Stimulated activated CD4-positive, alpha-beta T cell treated with anti-CD3 and anti-CD28 coated beads, TNF-alpha, amount 100 ng/mL, for 48 hours (primary cell): ENCODE measurements around the gene PTPN2.
"Not testable (repeated sequence)": the region's sequence is repeated elsewhere in the genome, so short reads cannot be mapped to it uniquely, and the experiment has no call there.

Source experiments
- DNase-seq, 3 donors: peaks; one replicate each; pipeline ENCODE4 v3.0.0-alpha.2; 2020; ENCODE audit warnings: low read depth in 3 of 3

The PTPN2 gene

DNA sequence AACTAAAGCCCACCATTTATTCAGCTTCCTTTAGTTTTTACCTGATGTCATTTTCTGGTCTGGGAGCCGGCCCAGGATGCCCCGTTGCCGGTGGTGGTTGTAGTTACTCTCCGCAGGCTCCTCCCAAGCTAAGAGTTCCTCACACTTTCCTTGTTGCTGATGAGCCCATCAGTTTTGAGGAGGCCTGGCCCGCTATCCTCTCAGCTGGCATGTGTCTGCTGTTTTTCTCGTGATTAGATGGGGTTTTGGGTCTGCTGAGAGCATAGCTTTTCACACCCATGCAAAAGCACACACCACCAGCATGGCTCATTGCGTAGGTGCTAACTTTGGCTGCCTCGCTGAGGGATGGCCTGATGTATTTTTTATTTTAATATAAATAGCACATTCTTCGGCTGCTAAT is 109.1 kb downstream of the PTPN2 start:
- no peak for DNase-seq

- no peak for DNase-seq
Measured at GRCh38 chr18:12773369-12773768, 110.7 kb downstream of the PTPN2 start.

DNA sequence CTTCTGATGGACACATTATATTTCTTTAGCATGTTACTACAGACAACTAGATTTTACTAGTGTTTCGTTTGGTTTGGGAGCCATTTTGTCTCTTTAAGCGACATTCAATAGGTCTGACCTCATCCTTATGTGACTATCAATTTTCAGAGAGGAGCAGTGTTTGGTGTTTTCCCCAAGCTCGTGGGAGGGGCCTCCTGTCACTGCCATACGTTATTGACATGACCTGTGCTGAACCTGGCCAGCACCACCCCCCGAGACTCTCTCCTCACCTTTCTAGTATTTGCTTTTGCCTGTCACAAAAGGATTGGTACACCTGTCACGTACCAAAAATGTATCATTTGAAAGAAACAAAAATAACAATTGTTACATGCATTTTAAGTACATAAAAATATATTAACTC is 111.9 kb downstream of the PTPN2 start:
- DNase-seq, result no peak

GRCh38 chr18:12770469-12771219 is 113.4 kb downstream of the PTPN2 start:
- DNase-seq, result no peak

DNA sequence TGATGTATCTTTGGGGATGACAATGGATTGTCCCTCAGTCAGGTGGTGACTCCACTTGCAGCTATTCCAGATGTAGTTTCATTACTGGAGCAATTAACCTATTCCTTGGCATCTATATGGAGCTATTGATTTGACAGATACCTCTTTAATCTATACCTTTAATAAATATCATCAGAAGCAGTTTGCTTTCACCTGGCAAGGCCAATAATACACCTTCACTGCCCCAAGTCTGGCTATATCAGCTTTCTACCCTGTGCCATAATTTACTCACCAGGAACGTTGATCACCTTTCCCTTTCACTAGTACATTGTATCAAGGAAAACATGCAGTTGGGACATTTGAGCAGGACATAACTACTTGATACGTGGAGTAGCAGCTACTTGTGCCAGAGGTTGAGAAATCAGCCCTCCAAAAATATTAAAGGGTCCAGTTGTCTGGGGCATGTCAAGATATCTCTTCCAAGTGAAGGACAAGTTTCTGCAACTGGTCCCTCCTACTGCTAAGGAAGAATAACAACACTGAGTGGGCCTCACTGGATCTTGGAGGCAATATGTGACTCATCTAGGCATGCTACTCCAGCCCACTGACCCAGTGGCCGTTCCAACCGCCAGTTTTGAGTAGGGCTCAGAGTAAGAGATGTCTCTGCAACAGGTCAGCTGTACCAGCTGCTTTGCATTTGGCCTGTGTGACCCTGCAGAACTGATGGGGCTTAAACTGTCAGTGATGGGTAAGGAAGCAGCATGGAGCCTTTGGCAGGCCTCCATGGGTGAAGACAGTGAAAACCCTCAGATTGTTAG is 114.2 kb downstream of the PTPN2 start:
- no peak for DNase-seq

DNA sequence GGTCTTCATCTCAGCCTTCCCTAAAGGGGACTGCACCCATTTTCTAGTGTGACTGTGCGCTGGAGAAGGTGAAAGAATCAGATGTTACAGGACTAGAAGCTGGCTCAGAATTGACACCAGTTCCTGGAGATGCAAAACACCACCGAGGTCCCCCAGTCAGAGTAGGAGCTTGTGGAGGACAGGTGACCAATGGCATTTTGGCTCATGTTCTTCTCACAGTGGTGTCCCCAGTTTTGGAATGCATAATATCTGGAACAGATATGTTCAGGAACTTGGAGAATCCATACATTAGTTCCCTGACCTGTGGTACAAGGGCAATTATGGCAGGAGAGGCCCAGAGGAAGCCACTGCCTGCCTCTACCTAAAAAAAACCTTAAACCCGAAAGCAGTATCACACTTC is 114.9 kb downstream of the PTPN2 start:
- DNase-seq, result no peak

- DNase-seq, result no peak
Measured at GRCh38 chr18:12768625-12769024, 115.4 kb downstream of the PTPN2 start.

- DNase-seq, result no peak
Measured at GRCh38 chr18:12767580-12768155, 116.4 kb downstream of the PTPN2 start.

DNA sequence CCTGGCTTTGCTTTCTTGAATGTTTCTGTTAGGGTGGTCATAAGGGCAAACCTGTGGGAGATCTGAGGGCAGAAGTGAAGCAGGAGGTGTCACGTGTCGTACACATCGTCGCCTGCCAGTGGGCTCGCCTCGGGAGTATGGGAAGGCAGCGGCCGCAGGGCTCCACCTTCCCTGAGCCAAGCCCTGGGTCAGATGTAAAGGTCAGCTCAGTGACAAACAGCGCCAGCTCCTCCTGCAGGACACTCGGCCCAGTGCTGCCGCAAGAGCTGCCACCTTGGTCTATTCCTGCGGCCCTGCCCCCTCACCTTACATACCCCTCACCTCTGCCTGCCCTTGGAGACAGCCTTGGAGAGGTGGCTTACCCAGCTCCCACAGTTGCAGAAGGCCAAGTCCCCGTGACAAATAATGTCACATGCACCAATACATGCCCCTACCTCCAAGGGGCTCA is 117.0 kb downstream of the PTPN2 start:
- DNase-seq, result no peak

DNA sequence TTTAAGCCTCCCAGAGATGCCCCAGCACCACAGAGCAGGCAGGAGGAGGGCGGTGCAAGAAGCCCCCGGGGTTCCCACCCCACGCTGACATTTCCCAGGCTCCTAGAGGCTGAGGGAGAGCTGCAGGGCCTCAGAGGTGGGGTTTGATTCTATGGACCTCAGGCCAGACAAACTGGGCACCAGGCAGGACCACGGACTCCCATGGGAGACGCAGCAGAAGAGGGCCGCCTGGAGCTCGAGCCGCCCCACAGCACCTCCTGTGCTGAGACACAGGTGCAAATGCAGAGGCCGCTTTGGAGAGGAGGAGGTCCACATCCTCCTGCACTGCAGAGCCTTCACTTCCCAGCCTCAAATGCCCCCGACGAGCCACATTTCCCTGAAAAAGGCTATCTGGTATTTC is 118.5 kb downstream of the PTPN2 start:
- DNase-seq, result no peak

GRCh38 chr18:12765126-12765525 is 118.9 kb downstream of the PTPN2 start:
- DNase-seq, result no peak

DNA sequence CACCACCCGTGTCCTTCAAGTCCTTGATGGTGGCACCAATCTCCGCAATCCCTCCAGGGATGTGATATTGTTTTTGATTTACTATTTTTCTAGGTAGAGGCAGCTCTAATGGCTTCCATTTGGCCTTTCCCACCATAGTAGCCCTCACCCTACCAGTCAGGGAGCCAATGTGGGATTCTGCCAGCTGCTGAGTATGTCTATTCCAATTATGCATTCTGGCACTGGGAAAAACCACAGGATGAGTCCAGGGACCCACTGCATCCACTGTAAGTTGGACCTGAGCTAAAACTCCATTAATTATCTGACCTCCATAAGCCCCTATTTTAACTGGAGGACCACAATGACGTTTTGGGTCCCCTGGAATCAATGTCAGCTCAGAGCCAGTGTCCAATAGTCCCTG is 125.5 kb downstream of the PTPN2 start:
- DNase-seq, result not testable (repeated sequence)

DNA sequence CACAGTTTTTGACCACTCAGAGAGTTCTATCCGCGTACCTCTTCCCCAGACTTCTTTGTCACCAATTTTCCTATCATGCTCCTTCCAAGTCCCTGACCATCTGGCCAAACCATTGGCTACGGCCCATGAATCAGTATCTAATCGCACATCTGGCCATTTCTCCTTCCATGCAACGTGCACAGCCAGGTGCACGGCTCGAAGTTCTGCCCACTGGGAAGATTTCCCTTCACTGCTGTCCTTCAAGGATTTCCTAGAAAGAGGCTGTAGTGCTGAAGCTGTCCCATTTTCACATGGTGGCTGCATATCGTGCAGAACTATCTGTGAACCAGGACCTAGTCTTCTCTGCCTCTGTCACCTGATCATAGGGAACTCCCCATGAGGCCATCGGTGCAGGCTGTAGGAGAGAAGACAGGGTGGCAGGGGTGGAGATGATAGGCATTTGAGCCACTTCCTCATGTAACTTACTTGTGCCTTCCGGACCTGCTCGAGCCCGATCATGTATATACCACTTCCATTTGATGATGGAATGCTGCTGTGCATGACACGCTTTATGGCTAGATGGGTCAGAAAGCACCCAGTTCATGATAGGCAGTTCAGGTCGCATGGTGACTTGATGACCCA is 127.3 kb downstream of the PTPN2 start:
- not testable (repeated sequence) for DNase-seq

DNA sequence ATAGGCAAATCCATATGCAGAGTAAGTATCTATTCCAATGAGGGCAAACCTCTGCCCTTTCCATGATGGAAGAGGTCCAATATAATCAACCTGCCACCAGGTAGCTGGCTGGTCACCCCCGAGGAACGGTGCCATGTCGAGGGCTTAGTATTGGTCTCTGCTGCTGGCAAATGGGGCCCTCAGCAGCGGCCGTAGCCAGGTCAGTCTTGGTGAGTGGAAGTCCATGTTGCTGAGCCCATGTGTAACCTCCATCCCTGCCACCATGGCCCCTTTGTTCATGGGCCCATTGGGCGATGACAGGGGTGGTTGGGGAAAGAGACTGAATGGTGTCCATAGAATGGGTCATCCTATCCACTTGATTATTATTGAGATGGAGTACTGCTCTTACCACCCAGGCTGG is 128.4 kb downstream of the PTPN2 start:
- DNase-seq, result not testable (repeated sequence)

DNA sequence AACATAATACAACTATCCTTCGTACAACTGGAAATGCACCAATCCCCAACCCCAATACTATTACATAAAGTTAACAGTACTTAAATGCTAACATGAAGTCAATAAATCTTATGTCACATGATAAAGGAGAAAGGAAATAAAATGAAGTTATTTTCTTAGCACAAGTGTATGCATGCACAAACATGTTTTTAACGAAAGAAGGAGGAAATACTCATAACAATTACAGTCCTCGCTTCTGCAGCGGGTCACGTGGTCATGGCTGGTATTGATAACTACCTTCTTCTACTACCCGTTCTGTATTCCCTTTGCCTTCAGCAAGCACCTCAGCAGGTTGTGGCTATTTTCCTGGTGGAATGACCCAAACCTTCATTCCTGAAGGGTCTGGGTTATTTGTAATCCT is 129.5 kb downstream of the PTPN2 start:
- no peak for DNase-seq

DNA sequence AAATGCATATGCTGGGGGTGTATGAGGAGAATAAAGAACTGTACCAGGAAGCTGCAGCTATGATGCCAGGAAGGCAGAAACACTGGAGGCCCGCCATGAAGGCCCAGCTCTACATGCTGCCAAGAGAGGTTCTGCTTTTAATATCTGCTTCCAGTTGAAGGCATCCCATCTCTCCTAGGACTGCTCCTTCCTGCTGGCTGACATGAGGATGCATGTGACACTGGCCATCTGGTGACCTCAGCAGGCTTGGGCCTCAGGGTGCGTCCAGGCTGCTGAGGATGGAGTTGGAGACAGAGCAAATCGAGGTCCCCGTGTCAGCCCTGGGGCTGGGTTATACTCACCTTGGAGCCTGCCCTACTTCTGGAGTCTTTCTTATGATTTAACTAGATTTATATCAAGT is 132.1 kb downstream of the PTPN2 start:
- no peak for DNase-seq

- DNase-seq, result no peak
Measured at GRCh38 chr18:12751503-12751884, 132.5 kb downstream of the PTPN2 start.

- DNase-seq, result no peak
Measured at GRCh38 chr18:12750715-12751502, 133.1 kb downstream of the PTPN2 start.

- peak in 1 of 3 donors; percentile 26 for DNase-seq
Measured at GRCh38 chr18:12750076-12750714, 133.8 kb downstream of the PTPN2 start.

GRCh38 chr18:12749121-12749520 is 134.9 kb downstream of the PTPN2 start:
- no peak for DNase-seq

DNA sequence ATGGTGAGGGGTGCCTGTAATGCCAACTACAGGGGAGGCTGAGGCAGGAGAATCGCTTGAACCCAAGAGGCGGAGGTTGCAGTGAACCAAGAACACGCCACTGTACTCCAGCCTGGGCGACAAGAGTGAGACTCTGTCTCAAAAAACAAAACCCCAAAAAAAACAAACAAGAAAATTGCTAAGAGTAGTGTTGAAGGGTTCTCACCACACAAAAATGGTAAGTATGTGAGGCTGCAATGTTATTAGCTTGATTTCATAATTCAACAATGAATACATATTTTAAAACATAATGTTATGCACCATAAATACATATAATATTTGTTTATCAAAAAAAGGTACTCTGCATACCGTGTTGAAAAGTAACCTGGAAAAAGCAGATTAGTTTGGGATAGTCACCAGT is 135.4 kb downstream of the PTPN2 start:
- DNase-seq, result no peak
